Vagina (tissue), 2 donors: Measurements from ENCODE around the gene ACO1.

Experiments used
- POLR2A ChIP-seq, 2 donors: fragments of 450-650 bp; IDR thresholded peaks; one replicate each; pipeline ENCODE4 v1.6.1; 2017; ENCODE audit warnings: antibody characterized with exemption in 2 of 2, mild to moderate bottlenecking in 2 of 2, moderate library complexity in 2 of 2
- POLR2AphosphoS5 ChIP-seq, 2 donors: sonication (generic); formaldehyde crosslinking; IDR thresholded peaks; one replicate each; pipeline ENCODE4 v1.9.0; 2017; ENCODE audit warnings: antibody characterized with exemption in 2 of 2, mild to moderate bottlenecking in 2 of 2, low read depth in 1 of 2; ENCODE audit not compliant: insufficient read depth in 1 of 2
- TF ChIP-seq, protein P1 (sequence below), 3 experiments: fragments of 450-650 bp in 2 of 3; fragments of 200-600 bp in 1 of 3; sonication (generic) in 1 of 3; IDR thresholded peaks; one replicate each; pipeline ENCODE4 v1.5.1; 2017 to 2019; ENCODE audit warnings: antibody characterized with exemption in 3 of 3, mild to moderate bottlenecking in 2 of 3, moderate library complexity in 2 of 3

DNA sequence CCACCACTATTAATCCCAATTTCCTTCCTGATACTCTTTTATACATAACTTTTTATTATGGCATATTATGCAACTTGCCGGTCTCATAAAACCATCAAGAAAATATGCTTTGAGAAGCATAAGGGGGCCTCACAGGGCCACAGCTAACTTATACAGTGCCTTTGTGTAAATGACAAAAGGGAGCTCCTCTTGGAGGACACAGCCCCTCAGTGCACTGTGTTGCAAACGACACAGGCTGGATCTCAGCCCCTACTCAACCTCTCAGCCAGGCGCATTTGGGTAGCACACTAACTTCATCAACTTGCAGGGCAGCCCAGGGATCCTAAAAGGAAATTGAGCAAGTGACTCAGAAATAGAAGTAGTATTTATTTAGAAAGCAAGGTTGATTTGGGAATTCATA is 106.2 kb downstream of the ACO1 start:
- TF ChIP-seq, protein P1, sequence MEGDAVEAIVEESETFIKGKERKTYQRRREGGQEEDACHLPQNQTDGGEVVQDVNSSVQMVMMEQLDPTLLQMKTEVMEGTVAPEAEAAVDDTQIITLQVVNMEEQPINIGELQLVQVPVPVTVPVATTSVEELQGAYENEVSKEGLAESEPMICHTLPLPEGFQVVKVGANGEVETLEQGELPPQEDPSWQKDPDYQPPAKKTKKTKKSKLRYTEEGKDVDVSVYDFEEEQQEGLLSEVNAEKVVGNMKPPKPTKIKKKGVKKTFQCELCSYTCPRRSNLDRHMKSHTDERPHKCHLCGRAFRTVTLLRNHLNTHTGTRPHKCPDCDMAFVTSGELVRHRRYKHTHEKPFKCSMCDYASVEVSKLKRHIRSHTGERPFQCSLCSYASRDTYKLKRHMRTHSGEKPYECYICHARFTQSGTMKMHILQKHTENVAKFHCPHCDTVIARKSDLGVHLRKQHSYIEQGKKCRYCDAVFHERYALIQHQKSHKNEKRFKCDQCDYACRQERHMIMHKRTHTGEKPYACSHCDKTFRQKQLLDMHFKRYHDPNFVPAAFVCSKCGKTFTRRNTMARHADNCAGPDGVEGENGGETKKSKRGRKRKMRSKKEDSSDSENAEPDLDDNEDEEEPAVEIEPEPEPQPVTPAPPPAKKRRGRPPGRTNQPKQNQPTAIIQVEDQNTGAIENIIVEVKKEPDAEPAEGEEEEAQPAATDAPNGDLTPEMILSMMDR (IDR thresholded peaks at IDR 0.05): no peak
- TF ChIP-seq POLR2A (IDR thresholded peaks at IDR 0.05) (no peak), POLR2AphosphoS5 (IDR thresholded peaks at IDR 0.05; ENCODE audit: insufficient read depth in 1 of 2, low read depth in 1 of 2) (no peak)
